NT2/D1 (cell line): Measurements from ENCODE around the gene ARHGEF25.

ENCODE experiments used
- SUZ12 ChIP-seq: IDR thresholded peaks from 2 replicates; pipeline ENCODE4 v1.6.1; 2011; ENCODE audit not compliant: insufficient read length, insufficient read depth; ENCODE audit errors: extremely low read depth
- YY1 ChIP-seq: IDR thresholded peaks from 2 replicates; pipeline ENCODE4 v1.6.1; 2011; ENCODE audit not compliant: insufficient read length, insufficient read depth

GRCh38 chr12:57563358-57563757 lies 47.9 kb upstream of the ARHGEF25 start:
- TF ChIP-seq SUZ12 (no peak), YY1 (no peak)
